ENCODE results near the gene OTOG. TPM values are rescaled to one million over a fixed set of nuclear protein-coding genes. Genes with fewer than 3 reads are reported as not detected.
A peak's percentile ranks its signal among the peaks of the same experiment; 100 is the strongest.

OTOG gene
- total RNA-seq, 1 experiment from 2014 or later, result 0.35 TPM

DNA sequence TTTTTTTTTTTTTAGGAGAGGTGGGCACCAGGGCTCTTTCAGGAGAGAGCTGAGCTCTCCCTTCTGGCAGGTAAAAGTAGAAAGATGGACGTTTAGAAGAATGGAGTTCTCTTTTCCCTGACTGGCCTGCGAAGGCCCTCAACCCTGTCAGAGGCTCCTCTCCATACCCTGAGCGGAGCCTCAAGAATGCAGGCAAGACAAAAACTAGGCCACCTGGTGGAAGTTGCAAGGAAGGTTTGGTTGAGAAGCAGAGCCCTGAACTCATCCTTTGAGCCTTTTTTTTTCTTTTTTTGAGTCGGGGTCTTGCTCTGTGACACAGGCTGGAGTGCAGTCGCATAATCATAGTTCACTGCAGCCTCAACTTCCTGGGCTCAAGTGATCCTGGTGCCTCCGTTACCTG lies 1.4 kb downstream of the OTOG start:
- Histone ChIP-seq H3K56ac (ENCODE audit: insufficient read length, low read depth, low read length) (no peak overlapping the region), H3K9ac (ENCODE audit: extremely low read depth, insufficient read length, low read length) (no peak overlapping the region), H2BK12ac (ENCODE audit: insufficient read length, low read depth, low read length) (no peak overlapping the region), H3K4me1 (ENCODE audit: insufficient read depth, low read length) (no peaks in the 10 kb centered on the region; the same call in 1 of the 2 replicates), H3K27me3 (ENCODE audit: insufficient read depth, low read length) (no peaks in the 10 kb centered on the region), H4K5ac (ENCODE audit: insufficient read length, low read depth, low read length) (no peak overlapping the region), H3K23me2 (ENCODE audit: insufficient read length, low read depth, low read length, poor library complexity, severe bottlenecking) (peaks cover 5% of the 10 kb centered on the region), H3K79me1 (ENCODE audit: insufficient read depth, low read depth, low read length, poor library complexity, severe bottlenecking) (no peaks in the 10 kb centered on the region), H3T11ph (ENCODE audit: low read length) (no peak overlapping the region), H3K27ac (ENCODE audit: insufficient read length, low read depth, low read length) (no peak overlapping the region), H3K4ac (ENCODE audit: low read depth, low read length) (no peak overlapping the region), H3K23ac (ENCODE audit: insufficient read length, low read depth, low read length) (no peak overlapping the region), H2AFZ (ENCODE audit: low read length) (no peak overlapping the region), H3K18ac (ENCODE audit: insufficient read length, low read depth, low read length) (no peak overlapping the region), H3K9me3 (ENCODE audit: control insufficient read depth, low read depth, low read length) (no peaks in the 10 kb centered on the region), H2BK120ac (ENCODE audit: low read depth, low read length, poor library complexity, severe bottlenecking) (no peak overlapping the region), H3K79me2 (ENCODE audit: insufficient read depth, low read length) (no peaks in the 10 kb centered on the region), H2BK20ac (ENCODE audit: low read depth, low read length, poor library complexity, severe bottlenecking) (no peak overlapping the region), H2AK5ac (ENCODE audit: insufficient read length, low read length) (no peak overlapping the region), H3K4me2 (ENCODE audit: insufficient read depth, insufficient read length, low read length) (no peak overlapping the region), H4K8ac (replicated peaks; ENCODE audit: insufficient read length, low read depth, low read length) (no peak overlapping the region), H4K20me1 (ENCODE audit: control insufficient read depth, insufficient read depth, insufficient read length) (no peaks in the 10 kb centered on the region), H3K14ac (ENCODE audit: insufficient read depth, low read length) (no peak overlapping the region), H2BK15ac (ENCODE audit: low read depth, low read length) (no peak overlapping the region), H4K91ac (ENCODE audit: insufficient read length, low read depth, low read length) (no peak overlapping the region), H2BK5ac (ENCODE audit: insufficient read length, low read length) (no peak overlapping the region)
- Mint-ChIP-seq H3K4me3 (no peak overlapping the region; a peak in 1 of 5 replicates), H3K27me3 (ENCODE audit: low read depth) (peaks cover 29% of the 10 kb centered on the region), H3K9me3 (no peaks in the 10 kb centered on the region; a peak in 1 of 5 replicates), H3K36me3 (ENCODE audit: insufficient read depth in 1 of 3, low read depth in 3 of 3) (peaks cover 0 to under 1% (median 0%) of the 10 kb centered on the region in 3 experiments; a peak in 1 of 7 replicates), H3K27ac (no peak overlapping the region; a peak in 1 of 7 replicates), H3K4me1 (peaks cover 24 to 43% of the 10 kb centered on the region in 2 experiments)
- peak; percentile 75 for DNase-seq
- no CpG with 5 or more reads among the region's 6 CpGs for WGBS (ENCODE audit: extremely low coverage, insufficient read length, low lambda C conversion rate)
- TF ChIP-seq, protein P1, sequence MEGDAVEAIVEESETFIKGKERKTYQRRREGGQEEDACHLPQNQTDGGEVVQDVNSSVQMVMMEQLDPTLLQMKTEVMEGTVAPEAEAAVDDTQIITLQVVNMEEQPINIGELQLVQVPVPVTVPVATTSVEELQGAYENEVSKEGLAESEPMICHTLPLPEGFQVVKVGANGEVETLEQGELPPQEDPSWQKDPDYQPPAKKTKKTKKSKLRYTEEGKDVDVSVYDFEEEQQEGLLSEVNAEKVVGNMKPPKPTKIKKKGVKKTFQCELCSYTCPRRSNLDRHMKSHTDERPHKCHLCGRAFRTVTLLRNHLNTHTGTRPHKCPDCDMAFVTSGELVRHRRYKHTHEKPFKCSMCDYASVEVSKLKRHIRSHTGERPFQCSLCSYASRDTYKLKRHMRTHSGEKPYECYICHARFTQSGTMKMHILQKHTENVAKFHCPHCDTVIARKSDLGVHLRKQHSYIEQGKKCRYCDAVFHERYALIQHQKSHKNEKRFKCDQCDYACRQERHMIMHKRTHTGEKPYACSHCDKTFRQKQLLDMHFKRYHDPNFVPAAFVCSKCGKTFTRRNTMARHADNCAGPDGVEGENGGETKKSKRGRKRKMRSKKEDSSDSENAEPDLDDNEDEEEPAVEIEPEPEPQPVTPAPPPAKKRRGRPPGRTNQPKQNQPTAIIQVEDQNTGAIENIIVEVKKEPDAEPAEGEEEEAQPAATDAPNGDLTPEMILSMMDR (conservative IDR thresholded peaks at IDR 0.05), result peak; percentile 62
